ENCODE measurements around the gene SLC12A4.
"Not testable (repeated sequence)": the region's sequence is repeated elsewhere in the genome, so short reads cannot be mapped to it uniquely, and the experiment has no call there.

The SLC12A4 gene

DNA sequence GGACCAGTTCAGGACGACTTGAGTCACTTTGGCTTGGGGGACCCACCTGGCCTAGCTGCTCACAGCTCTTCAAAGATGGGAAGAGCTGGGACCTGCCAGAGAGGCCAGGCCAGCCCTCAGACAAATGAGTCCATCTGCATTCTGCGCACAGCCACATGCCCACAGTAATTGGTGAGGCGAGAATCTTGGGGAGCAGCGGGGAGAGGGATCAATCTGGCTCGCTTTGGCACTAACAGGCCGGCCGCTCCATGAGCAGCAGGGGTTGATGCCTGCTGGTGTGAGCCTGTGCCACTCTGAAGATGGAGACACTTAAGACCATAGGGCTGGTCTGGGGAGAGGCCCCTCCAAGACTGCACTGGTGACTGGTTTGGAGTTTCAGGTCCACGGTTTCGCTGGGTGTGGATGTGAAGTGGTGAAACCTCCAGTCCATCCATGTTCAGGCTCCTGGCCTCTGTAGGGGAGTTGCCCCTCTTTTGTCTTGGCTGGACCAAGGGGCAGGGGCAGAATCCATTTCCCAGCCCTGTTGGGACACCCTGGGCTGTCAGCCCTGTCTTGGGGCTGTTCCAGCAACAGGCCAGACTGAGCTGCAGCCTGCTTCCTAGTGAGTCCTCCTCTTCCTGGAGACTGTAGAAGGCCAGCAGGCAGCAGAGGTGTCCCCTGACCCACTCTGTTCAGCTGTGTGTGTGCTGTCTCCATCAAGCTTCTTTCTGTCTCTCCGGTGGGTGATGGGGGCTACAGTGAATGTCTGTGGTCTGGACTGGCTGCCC lies 44.1 kb downstream of the SLC12A4 start:
- DNase-seq, result no peak

DNA sequence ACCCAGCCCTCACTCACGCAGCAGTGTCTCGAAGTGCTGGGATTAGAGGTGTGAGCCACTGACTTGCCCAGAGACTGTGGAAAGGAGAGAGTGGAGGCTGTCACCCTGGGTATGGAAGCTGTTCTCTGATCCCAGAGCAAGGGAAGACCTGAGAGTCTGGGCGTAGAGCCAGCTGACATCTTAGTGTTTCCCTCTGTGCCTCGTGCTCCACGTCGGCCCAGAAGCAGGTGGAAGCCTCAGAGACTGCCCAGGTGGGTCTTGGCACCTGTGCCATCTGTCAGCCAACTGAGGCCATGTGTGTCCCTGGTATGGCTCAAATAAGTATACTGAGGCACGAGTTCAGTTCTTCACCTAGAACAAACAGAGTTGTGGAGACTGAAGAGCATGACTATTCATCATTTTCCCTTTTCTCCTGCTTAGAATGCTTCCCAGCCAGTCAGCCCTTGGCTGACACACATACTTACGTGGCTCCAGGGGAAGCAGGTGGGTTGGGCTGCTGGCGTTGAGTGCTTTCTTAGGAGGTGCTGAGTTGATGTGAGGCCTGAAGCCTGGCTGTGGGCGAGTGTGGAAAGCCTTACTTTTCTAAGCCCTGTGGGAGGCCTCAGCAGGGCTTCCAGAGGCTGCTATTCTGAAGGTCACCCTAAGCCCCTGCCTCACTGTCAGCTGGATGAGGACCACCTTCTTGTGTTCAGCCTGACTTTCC lies 44.9 kb downstream of the SLC12A4 start:
- no peak for DNase-seq

DNA sequence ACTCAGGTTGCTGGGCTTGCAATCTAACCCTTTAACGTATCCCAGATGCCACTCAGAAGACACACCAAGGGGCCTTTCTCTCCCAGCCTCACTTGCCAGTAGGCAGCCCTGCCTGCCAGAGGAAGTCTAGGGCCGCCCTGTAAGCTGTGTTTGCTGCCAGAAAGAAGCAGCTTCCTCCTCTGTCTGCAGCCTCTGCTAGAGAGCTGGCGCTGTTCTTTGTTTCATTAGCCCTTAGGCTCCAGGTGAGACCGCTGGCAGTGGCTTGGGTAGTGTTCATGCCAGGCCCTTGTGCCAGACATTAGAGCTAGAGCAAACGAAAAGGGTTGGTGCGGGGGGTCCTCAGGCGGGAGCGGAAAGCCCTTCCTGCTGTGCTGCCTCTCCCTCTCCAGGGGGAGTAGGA lies 45.7 kb downstream of the SLC12A4 start:
- no peak for DNase-seq

DNA sequence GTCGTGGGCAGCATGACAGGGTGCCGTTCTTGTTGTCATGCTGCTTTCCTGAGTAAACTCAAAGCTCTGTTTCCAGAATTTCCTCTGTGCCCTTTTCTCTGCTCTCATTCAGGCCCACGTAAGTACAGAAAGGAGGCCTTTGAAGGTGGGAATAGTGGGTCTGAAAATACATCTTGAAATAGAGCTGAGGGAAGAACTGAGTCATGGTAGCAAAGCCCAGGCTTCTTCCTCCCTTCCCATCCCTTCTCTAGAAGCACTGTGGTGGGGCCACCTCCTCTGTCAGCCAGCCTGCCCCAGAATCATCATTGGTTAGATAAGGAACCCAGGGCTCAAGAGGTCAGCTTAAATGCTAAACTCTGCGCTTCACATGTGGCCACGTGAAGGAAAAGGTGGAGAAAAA lies 46.2 kb downstream of the SLC12A4 start:
- DNase-seq, result no peak

DNA sequence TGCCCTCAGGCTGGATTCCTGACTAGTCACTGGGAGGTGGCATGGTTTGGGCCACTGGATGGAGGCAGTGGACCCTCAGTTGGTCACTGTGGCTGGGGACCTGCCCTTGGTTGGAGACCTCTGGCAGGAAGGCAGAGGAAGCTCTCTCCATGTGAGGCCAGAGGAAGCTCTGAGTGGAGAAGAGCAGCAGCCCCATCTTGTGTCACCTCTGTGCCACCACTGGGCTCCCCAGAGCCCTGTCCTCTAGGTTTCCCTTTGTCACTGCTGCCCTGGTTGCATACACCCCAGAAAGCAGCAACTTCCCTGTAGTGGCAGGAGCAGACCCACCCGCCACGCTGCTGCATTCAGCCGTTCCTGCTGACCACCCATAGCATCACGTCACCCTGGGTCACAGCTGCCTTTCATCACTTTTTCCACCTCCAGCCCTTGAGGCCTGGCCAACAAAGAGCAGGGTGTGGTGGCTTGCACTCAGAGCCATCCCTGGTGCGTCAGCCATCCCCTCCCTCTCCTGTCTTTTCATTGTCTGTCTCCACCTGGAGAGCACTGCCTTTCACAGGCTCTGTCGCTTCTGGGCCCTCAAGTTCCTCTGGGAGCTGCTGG lies 48.7 kb downstream of the SLC12A4 start:
- no peak for DNase-seq

DNA sequence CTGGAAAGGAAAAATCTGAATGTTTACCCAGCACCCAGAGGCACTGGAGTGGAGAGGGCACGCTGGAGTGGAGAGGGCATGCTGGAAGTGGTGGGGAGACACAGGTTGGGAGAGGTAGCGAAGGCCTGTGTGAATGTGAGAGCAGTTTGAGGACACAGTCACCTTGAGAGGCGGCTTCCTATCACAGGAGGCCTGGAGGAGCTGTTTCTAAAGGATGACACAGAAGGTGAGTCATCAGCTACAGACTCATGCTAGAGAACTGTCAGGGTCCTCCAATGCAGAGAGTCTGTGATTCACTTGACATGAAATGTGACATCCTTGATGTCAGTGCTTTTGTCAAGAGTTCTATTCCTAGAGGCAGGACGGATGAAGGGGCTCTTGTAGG lies 50.6 kb downstream of the SLC12A4 start:
- DNase-seq, result no peak

DNA sequence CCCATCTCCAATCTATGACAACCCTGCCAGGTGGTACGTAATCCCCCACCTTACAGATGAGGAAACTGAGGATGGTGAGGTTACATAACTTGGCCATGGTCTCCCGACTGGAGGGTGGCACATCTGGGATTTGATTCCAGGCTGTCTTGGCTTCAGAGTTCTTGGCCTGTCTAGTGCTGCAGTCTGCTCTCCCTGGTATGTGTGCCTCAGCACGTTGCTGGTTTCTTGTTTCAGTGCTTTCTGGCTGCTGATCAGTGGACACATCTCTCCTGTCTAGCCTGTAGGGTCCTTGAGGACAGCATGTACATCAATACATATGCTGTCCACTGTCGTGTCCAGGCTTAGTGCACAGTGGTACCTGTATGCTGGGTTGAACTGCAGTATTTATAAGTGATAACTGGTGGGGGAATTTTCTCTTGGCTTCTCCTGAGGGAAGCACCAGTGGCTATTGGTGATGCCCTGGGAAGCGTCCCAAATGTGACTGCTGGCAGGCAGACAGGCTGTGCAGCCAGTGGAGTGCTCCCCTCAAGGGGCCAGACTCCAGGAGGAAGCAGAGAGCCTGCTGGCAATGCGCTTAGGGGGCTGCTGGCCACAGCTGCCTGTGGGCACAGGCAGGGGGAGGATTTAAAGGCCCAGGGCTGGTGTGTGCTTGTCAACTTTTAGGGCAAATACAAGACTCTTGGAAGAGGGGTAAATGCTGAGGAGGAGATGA lies 51.1 kb downstream of the SLC12A4 start:
- peak; percentile 65 for DNase-seq

DNA sequence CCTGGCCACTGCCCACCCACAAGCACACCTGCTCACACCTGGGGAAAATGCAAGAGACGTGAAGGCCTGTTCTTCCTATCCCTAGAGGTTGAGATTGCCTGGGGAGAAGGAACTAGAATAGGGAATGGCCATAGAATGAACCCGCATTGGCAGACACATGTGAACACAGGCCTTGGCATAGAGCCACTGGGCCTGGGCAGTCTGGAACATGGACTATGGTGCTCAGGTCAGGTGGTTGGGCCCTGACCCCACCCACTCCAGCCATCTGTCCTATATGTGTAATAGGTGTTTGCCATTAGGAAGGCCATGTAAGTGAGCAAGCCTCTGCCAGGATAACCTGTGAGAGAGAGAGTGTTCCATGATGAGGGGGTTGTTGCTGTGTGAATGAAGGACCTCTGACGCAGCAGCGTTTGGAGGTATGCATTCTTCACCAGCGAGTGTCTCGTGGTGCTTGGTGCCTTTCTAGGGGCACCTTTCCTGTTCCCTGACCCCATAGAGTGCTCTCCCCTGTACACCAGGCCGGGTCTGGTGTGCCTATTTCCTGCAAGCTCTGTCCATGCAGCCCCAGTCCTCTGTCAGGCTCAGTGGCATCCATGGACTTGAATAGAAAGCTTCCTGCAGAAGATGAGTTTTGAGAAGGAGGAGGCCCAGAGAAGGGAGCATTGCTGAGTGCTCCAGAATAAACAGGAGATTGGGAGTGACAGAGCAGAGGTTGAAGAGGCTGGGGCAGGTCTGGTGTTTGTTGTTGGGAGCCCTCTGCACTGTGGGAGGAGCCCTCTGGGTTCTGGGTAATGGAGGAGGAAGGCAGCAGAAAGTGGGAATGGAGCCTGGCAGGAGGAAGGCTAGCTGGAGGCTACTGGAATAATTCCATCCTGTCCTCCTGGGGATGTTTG lies 52.4 kb downstream of the SLC12A4 start:
- DNase-seq, result no peak

DNA sequence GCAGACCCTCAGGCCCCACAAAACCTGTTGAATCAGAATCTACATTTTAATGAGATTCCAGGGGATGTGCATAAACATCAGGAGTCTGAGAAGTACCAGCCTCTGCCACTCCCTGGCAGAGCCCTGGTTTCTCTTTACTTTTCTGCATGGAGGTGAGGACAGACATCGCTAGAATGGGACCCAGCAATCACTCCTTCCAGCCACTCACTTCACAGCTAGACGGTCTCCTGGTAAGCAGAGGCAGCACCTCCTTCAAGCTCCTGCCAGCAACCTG lies 53.0 kb downstream of the SLC12A4 start:
- DNase-seq, result not testable (repeated sequence)

DNA sequence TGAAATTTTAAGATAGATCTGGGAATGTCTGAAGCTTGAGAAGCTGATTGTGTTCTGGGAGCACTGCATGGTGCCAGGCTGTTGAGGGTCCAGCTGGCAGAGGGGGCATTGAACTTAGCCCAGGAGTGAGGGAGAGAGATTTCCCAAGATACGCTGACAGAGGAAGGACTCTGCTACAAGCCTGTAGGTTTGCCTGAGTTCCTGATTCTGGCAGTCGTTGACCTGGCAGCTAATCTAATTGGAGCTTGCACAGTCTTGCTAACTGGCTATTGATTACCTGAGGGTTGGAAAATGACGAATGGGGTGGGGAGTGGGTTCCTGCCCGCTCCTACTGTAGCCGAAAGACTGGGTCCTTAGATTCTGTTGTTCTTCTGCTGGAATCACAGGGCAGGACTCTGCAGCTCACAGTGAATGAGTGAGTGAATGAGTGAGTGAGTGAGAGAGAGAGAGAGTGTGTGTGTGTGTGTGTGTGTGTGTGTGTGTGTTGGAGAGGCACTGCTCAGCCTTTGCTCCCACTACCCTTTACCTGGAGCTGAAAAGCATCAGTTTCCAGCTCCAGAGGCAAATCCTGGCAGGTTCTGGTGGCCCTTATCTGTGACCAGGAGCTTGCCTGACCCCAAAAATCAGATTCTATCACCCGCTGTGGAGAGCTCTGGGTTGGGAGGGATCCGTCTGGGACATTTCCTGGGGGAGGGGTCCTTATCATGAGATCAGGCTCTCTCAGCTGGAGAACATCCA lies 53.5 kb downstream of the SLC12A4 start:
- DNase-seq, result no peak

DNA sequence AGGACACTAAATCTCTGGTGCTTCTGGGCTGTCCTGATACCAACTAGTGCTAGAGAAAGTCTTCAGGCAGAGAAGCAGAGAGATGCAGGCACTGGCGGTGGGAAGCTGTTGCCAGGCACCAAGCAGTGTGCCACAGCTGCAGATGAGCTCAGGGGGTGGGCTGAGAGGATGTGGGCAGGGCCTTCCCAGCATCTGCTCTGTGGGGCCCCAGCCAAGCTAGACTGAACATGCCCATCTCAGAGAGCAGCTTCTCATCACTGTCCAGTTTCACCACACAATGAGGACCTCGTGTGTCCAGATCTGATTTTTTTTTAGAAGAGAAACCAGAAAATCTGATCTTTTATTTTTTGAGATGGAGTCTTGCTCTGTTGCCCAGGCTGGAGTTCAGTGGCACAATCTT lies 58.3 kb downstream of the SLC12A4 start:
- peak; percentile 87 for DNase-seq

DNA sequence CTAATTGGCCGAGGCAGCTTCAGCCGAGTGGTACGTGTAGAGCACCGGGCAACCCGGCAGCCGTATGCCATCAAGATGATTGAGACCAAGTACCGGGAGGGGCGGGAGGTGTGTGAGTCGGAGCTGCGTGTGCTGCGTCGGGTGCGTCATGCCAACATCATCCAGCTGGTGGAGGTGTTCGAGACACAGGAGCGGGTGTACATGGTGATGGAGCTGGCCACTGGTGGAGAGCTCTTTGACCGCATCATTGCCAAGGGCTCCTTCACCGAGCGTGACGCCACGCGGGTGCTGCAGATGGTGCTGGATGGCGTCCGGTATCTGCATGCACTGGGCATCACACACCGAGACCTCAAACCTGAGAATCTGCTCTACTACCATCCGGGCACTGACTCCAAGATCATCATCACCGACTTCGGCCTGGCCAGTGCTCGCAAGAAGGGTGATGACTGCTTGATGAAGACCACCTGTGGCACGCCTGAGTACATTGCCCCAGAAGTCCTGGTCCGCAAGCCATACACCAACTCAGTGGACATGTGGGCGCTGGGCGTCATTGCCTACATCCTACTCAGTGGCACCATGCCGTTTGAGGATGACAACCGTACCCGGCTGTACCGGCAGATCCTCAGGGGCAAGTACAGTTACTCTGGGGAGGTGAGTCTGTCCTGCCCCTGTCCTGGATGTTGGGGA lies 59.2 kb downstream of the SLC12A4 start:
- no peak for DNase-seq

DNA sequence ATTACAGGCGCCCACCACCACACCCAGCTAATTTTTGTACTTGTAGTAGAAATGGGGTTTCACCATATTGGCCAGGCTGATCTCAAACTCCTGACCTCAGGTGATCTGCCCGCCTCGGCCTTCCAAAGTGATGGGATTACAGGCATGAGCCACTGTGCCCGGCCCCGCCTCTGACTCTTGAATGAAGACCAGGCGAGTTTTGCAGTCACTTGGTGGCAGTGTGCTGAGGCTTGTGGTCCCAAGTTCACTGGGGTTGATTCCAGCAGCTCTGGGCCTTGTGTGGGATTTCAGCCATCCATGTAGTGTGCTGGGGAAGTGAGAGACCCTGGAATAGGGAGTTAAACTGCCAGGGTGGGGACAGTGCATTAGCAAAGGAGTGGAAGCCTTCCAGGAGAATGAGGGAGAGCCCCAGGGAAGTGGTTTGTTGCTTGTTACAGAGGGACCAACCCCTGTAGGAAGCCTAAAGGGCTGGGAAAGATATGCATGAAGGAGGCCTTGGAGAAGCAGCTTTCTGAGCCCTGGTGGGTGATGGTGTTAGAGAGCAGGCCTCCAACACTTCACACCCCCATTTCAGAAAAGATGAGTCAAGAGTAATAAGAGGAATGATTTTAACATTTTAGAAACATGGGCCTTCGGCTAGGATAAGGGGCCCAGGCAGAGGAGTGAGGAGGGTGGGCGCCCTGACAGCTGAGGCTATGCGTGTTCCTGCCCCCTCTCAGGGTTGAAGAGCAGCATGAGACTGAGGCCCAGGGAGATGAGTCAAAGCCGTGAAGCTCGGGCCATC lies 60.8 kb downstream of the SLC12A4 start:
- DNase-seq, result no peak

DNA sequence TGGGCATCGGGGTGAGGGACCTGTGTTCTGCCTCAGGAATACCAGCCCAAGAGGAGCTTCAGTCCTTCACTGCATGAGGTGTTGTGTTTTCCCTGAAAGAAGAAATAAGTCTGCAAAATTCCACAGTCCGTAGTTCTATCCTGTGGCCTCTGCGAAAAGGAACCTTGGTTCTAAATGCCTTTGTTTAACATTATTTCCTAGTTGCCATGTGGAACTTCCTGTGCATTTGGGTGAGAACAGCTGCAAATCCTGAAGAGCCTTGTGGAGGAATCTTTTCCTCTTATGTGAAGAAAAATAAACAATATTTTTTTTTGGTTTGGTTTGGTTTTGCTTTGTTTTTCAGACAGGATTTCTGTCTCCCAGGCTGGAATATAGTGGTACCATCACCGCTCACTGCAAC lies 65.6 kb downstream of the SLC12A4 start:
- DNase-seq, result no peak

DNA sequence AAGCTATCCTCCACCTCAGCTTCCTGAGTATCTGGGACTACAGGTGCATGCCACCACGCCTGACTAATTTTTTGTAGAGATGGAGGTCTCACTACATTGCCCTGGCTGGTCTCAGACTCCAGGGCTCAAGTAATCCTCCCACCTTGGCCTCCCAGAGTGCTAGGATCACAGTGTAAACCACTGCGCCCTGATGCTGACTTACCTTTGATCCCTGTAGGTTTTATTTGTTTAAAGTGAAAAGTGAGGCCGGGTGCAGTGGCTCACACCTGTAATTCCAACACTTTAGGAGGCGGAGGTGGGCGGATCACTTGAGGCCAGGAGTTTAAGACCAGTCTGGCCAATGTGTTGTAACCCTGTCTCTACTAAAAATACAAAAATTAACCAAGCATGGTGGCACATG lies 66.7 kb downstream of the SLC12A4 start:
- no peak for DNase-seq

DNA sequence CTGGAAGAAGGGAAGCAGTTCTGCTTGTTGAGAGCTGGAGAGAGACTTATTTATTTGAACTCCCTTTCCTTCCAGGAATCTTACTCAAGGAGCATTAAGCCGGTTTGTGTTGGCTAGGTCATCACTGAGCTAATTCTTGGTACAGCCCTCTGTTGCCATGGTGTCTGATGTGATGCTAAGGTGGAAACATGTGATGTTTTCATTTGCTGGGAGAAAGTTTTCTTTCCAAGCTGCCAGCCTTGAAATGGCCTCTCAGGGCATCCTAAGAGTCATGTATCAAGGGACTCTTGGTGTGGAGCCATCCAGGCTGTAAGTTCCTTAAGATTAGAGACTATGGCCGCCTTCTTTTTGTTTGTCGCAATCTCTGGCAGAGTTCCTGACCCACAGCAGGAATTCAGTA lies 71.2 kb downstream of the SLC12A4 start:
- peak; percentile 54 for DNase-seq

DNA sequence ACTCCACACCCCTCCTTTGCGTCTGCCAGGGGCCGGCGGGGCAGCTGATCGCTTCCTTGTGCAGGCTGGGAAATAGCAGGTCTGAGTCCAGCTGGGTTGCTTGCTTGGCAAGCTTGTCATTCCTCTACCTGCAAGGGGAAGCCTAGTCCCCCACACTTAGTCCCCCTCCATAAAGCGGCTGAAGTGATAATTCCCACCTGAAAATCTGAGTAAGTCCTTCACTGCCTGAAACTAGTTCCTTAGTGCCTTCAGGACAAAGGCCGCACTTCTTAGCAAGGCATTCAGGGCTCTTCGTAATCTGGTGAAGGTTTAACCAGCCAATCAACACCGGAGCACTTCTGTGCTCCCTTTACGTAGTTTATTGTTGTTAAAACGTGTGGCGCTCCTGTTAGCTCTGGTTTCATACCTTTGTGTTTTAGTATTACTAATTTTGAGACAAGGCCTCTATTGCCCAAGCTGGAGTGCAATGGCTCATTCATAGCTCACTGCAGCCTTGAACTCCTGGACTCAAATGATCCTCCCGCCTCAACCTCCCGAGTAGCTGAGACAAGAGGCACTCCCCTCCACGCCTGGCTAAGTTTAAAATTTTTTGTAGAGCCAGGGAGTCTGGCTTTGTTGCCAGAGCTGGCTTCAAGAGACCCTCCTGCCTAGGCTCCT lies 74.6 kb downstream of the SLC12A4 start:
- DNase-seq, result no peak

Measured in midbrain (tissue), 1 donor.